ENCODE data around the gene SCN2A.

Gene SCN2A

GRCh38 chr2:165283342-165283741, 44.1 kb downstream of the SCN2A start:
- TF ChIP-seq CTCF (IDR thresholded peaks at IDR 0.05; ENCODE audit: low read depth, low read length), result no peak
- H3K27me3 ChIP-seq (ENCODE audit: insufficient read depth, low read depth, severe bottlenecking), result no peaks in the 10 kb centered on the region
- DNase-seq, result no peak
- no peak overlapping the region for H3K27ac ChIP-seq
- no peak overlapping the region for H3K4me3 ChIP-seq (ENCODE audit: low read depth, low read length)
- H3K9me3 ChIP-seq (ENCODE audit: severe bottlenecking), result peaks cover 6% of the 10 kb centered on the region
- H3K36me3 ChIP-seq, result no peaks in the 10 kb centered on the region

- no peak overlapping the region for H3K27ac ChIP-seq
- H3K27me3 ChIP-seq (ENCODE audit: insufficient read depth, low read depth, severe bottlenecking), result no peaks in the 10 kb centered on the region
- no peak for DNase-seq
- no peak overlapping the region for H3K4me3 ChIP-seq (ENCODE audit: low read depth, low read length)
- TF ChIP-seq CTCF (IDR thresholded peaks at IDR 0.05; ENCODE audit: low read depth, low read length), result no peak
- H3K36me3 ChIP-seq, result no peaks in the 10 kb centered on the region
- no peaks in the 10 kb centered on the region for H3K9me3 ChIP-seq (ENCODE audit: severe bottlenecking)
Measured at GRCh38 chr2:165287094-165287778, 48.0 kb downstream of the SCN2A start.

GRCh38 chr2:165289069-165289468, 49.9 kb downstream of the SCN2A start:
- DNase-seq, result no peak
- no peak for TF ChIP-seq CTCF (IDR thresholded peaks at IDR 0.05; ENCODE audit: low read depth, low read length)
- no peaks in the 10 kb centered on the region for H3K9me3 ChIP-seq (ENCODE audit: severe bottlenecking)
- no peaks in the 10 kb centered on the region for H3K27me3 ChIP-seq (ENCODE audit: insufficient read depth, low read depth, severe bottlenecking)
- H3K27ac ChIP-seq, result no peak overlapping the region
- no peaks in the 10 kb centered on the region for H3K36me3 ChIP-seq
- H3K4me3 ChIP-seq (ENCODE audit: low read depth, low read length), result no peak overlapping the region

GRCh38 chr2:165293440-165294420, 54.5 kb downstream of the SCN2A start:
- Histone ChIP-seq H3K9me3 (ENCODE audit: severe bottlenecking) (no peaks in the 10 kb centered on the region), H3K4me3 (ENCODE audit: low read depth, low read length) (no peak overlapping the region), H3K36me3 (no peaks in the 10 kb centered on the region), H3K27ac (no peak overlapping the region), H3K27me3 (ENCODE audit: insufficient read depth, low read depth, severe bottlenecking) (no peaks in the 10 kb centered on the region)
- peak; percentile 61 for DNase-seq
- peak; percentile 61 for TF ChIP-seq CTCF (IDR thresholded peaks at IDR 0.05; ENCODE audit: low read depth, low read length)

- no peak for DNase-seq
- no peak for TF ChIP-seq CTCF (IDR thresholded peaks at IDR 0.05; ENCODE audit: low read depth, low read length)
- no peaks in the 10 kb centered on the region for H3K9me3 ChIP-seq (ENCODE audit: severe bottlenecking)
- H3K27ac ChIP-seq, result no peak overlapping the region
- no peak overlapping the region for H3K4me3 ChIP-seq (ENCODE audit: low read depth, low read length)
- no peaks in the 10 kb centered on the region for H3K27me3 ChIP-seq (ENCODE audit: insufficient read depth, low read depth, severe bottlenecking)
- no peaks in the 10 kb centered on the region for H3K36me3 ChIP-seq
Measured at GRCh38 chr2:165294912-165295311, 55.7 kb downstream of the SCN2A start.

Data from WERI-Rb-1 (cell line).